ENCODE data around the gene OSM. TPM values are rescaled to one million over a fixed set of nuclear protein-coding genes. Genes with fewer than 3 reads are reported as not detected.

Gene OSM
- total RNA-seq, 4 donors from 2014 or later: 4.1 to 7.7 TPM; not detected in 2

GRCh38 chr22:30289980-30290313, 23.3 kb upstream of the OSM start:
- TF ChIP-seq POLR2AphosphoS5 (IDR thresholded peaks at IDR 0.05) (no peak), CTCF (IDR thresholded peaks at IDR 0.05) (peak in 2 of 4 experiments; percentile 4 to 25), EP300 (IDR thresholded peaks at IDR 0.05) (no peak)
- Histone ChIP-seq H3K36me3 (peaks cover 0 to 60% of the 10 kb centered on the region in 2 donors), H3K9me3 (no peaks in the 10 kb centered on the region), H3K4me1 (peaks cover 7 to 56% (median 35%) of the 10 kb centered on the region in 3 donors), H3K27me3 (no peaks in the 10 kb centered on the region), H3K27ac (peak overlapping the region; percentile 94 to 98 (median 96)), H3K4me3 (peak overlapping the region; percentile 32 to 76)
- WGBS, 2 donors (ENCODE audit: low coverage in 1 of 2): 0% methylated on average over 1 of the region's 12 CpGs; no CpG with 5 or more reads in 1 of the 2 donors
- peak; percentile 14 for ATAC-seq

GRCh38 chr22:30289141-30289979, 22.7 kb upstream of the OSM start, which contains the start of gene CASTOR1:
CASTOR1 (minus strand) TSS chr22:30289505; CDS start chr22:30289497, 8 bp downstream.
- Histone ChIP-seq H3K9me3 (no peaks in the 10 kb centered on the region), H3K4me1 (peaks cover 7 to 56% (median 35%) of the 10 kb centered on the region in 3 donors), H3K27me3 (no peaks in the 10 kb centered on the region), H3K36me3 (peaks cover 0 to 60% of the 10 kb centered on the region in 2 donors), H3K4me3 (peak within 1 kb of the TSS; percentile 76 to 82), H3K27ac (peak within 1 kb of the TSS; percentile 94 to 98 (median 96))
- TF ChIP-seq POLR2A (IDR thresholded peaks at IDR 0.05) (peak; percentile 62 to 79), CTCF (IDR thresholded peaks at IDR 0.05) (peak in 1 of 4 experiments; percentile 1), EP300 (IDR thresholded peaks at IDR 0.05) (no peak), POLR2AphosphoS5 (IDR thresholded peaks at IDR 0.05) (peak; percentile 93)
- ATAC-seq: peak; percentile 89
- 0% methylated on average over 2 of the region's 85 CpGs; no CpG with 5 or more reads in 1 of the 2 donors for WGBS, 2 donors (ENCODE audit: low coverage in 1 of 2)

GRCh38 chr22:30288419-30289140, 21.9 kb upstream of the OSM start:
- ATAC-seq: no peak
- Histone ChIP-seq H3K27ac (peak overlapping the region; percentile 92 to 98 (median 96)), H3K9me3 (no peaks in the 10 kb centered on the region), H3K36me3 (peaks cover 0 to 60% of the 10 kb centered on the region in 2 donors), H3K4me3 (peak overlapping the region; percentile 76 to 82), H3K27me3 (no peaks in the 10 kb centered on the region), H3K4me1 (peaks cover 7 to 56% (median 35%) of the 10 kb centered on the region in 3 donors)
- TF ChIP-seq EP300 (IDR thresholded peaks at IDR 0.05): no peak
- no peak for TF ChIP-seq POLR2AphosphoS5 (IDR thresholded peaks at IDR 0.05)
- no peak for TF ChIP-seq CTCF (IDR thresholded peaks at IDR 0.05)
- no peak for TF ChIP-seq POLR2A (IDR thresholded peaks at IDR 0.05)
- 15 to 35% methylated on average over 3 to 14 of the region's 27 CpGs for WGBS, 2 donors (ENCODE audit: low coverage in 1 of 2)

- TF ChIP-seq POLR2A (IDR thresholded peaks at IDR 0.05) (peak; percentile 19 to 43), EP300 (IDR thresholded peaks at IDR 0.05) (no peak), CTCF (IDR thresholded peaks at IDR 0.05) (peak in 3 of 4 experiments; percentile 80 to 87 (median 85)), POLR2AphosphoS5 (IDR thresholded peaks at IDR 0.05) (peak; percentile 62)
- H3K27ac ChIP-seq: peak overlapping the region; percentile 92 to 98 (median 96)
- WGBS, 2 donors (ENCODE audit: low coverage in 1 of 2): 0% methylated on average over 1 of the region's 5 CpGs; no CpG with 5 or more reads in 1 of the 2 donors
- no peaks in the 10 kb centered on the region for H3K27me3 ChIP-seq
- peaks cover 0 to 57% of the 10 kb centered on the region in 2 donors for H3K36me3 ChIP-seq
- H3K4me3 ChIP-seq: peak overlapping the region; percentile 76 to 82
- H3K4me1 ChIP-seq: peaks cover 7 to 56% (median 35%) of the 10 kb centered on the region in 3 donors
- no peaks in the 10 kb centered on the region for H3K9me3 ChIP-seq
- ATAC-seq: peak; percentile 73
These were observed 21.2 kb upstream of the OSM start for GRCh38 chr22:30287648-30288418.

Measured in gastroesophageal sphincter (tissue), 4 donors.